Activated B cell treated with CpG ODN at 0.5 μM for 24 hours (primary cell): ENCODE measurements around the gene GALNT16. TPM values are rescaled to one million over a fixed set of nuclear protein-coding genes. Genes with fewer than 3 reads are reported as not detected.

Source experiments
- ATAC-seq: fragments of 200-7000 bp; cut with Tn5 transposase; one replicate; pipeline ENCODE4 v1.10.0; 2021; ENCODE audit warnings: low read depth, mild to moderate bottlenecking, moderate library complexity
- CTCF ChIA-PET: fragments of 350-600 bp; sonication (Branson Sonifier 250); formaldehyde crosslinking; loops from one replicate; lab custom pipeline; 2021; ENCODE audit warnings: antibody characterized with exemption; lab: Charles Lee
- POLR2A ChIA-PET: fragments of 350-600 bp; sonication (Branson Sonifier 250); formaldehyde crosslinking; loops from one replicate; lab custom pipeline; 2021; ENCODE audit warnings: antibody characterized with exemption; lab: Charles Lee
- DNase-seq: peaks from one replicate; pipeline ENCODE4 v3.0.0; 2022
- H3K27ac Mint-ChIP-seq: one replicate; pipeline ENCODE4 v1.8.0; 2020; ENCODE audit warnings: mixed read lengths
- H3K27me3 Mint-ChIP-seq: one replicate; pipeline ENCODE4 v1.8.0; 2021; ENCODE audit warnings: mixed read lengths
- H3K36me3 Mint-ChIP-seq: one replicate; pipeline ENCODE4 v1.8.0; 2021; ENCODE audit warnings: low read depth, mixed read lengths
- H3K4me1 Mint-ChIP-seq: one replicate; pipeline ENCODE4 v1.8.0; 2021; ENCODE audit warnings: mixed read lengths
- H3K4me3 Mint-ChIP-seq: one replicate; pipeline ENCODE4 v1.8.0; 2020; ENCODE audit warnings: mild to moderate bottlenecking, mixed read lengths
- H3K9me3 Mint-ChIP-seq: one replicate; pipeline ENCODE4 v1.8.0; 2020; ENCODE audit warnings: mixed read lengths
- CTCF ChIP-seq: fragments of 200-600 bp; IDR thresholded peaks from one replicate; pipeline ENCODE4 v1.8.0; 2022; ENCODE audit warnings: antibody characterized with exemption, mild to moderate bottlenecking
- intact Hi-C: fragments of 100-400 bp; cut with micrococcal nuclease; formaldehyde crosslinking; loops from one replicate; pipeline ENCODE4 v1.15.1; 2024
- total RNA-seq: library from RNA; stranded (reverse); gene quantifications from 2 replicates; pipeline ENCODE4 v1.2.3, GENCODE V29; 2022

GALNT16 gene
- total RNA-seq, 1 donor from 2014 or later: 1.2 TPM

DNA sequence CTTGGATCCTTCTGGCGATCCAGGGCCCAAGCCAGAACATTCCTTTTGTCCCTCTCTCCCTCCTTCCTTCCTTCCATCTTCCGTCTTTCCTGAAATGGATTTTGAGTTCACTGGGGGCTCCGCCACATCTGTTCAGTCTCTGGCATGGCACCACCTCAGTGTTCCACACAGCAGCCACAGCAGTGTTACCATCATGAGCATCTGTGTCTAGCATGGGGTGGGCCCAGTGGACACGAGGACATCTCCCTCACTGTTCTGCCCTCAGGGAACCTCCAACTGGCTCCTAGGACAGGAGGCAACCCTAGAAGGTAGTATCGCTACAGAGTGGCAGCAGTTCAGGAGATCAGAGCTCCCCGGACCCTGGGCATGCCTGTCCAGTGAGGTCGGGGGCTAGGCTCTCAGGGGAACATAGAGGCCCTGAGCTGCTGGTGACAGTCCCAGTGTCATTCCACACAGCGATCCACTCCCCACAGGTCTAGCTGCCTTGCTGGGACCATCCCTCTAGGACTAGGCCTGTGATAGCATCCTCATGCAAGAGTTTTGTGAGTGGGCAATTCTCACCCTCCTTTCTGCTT is 59.0 kb downstream of the GALNT16 start:
- intact Hi-C loops: loop anchor here (1.0 kb wide), 1 partner anchor 35 kb away; no protein-coding TSS in a partner anchor
- no peaks in the 10 kb centered on the region for H3K27me3 Mint-ChIP-seq
- H3K27ac Mint-ChIP-seq: no peak overlapping the region
- TF ChIP-seq CTCF: no peak
- CTCF ChIA-PET: no interaction called here
- H3K4me1 Mint-ChIP-seq: peaks cover 18% of the 10 kb centered on the region
- no peak overlapping the region for H3K4me3 Mint-ChIP-seq
- no peaks in the 10 kb centered on the region for H3K36me3 Mint-ChIP-seq
- DNase-seq: no peak
- POLR2A ChIA-PET: no interaction called here
- no peak for ATAC-seq
- H3K9me3 Mint-ChIP-seq: no peaks in the 10 kb centered on the region

- ATAC-seq (no peak), DNase-seq (no peak)
- TF ChIP-seq CTCF: no peak
- no peak overlapping the region for H3K4me3 Mint-ChIP-seq
- intact Hi-C loops: no loop called here
- no peaks in the 10 kb centered on the region for H3K9me3 Mint-ChIP-seq
- H3K27me3 Mint-ChIP-seq: no peaks in the 10 kb centered on the region
- peaks cover 18% of the 10 kb centered on the region for H3K4me1 Mint-ChIP-seq
- H3K27ac Mint-ChIP-seq: no peak overlapping the region
- H3K36me3 Mint-ChIP-seq: no peaks in the 10 kb centered on the region
- ChIA-PET CTCF (no interaction called here), POLR2A (no interaction called here)
These were observed 60.0 kb downstream of the GALNT16 start for GRCh38 chr14:69319911-69320310.

GRCh38 chr14:69320581-69321365 is 60.8 kb downstream of the GALNT16 start:
- no peak overlapping the region for H3K27ac Mint-ChIP-seq
- no peaks in the 10 kb centered on the region for H3K9me3 Mint-ChIP-seq
- CTCF ChIA-PET: no interaction called here
- peaks cover 18% of the 10 kb centered on the region for H3K4me1 Mint-ChIP-seq
- no peak for TF ChIP-seq CTCF
- POLR2A ChIA-PET: no interaction called here
- peaks cover 3% of the 10 kb centered on the region for H3K27me3 Mint-ChIP-seq
- DNase-seq: no peak
- intact Hi-C loops: no loop called here
- no peaks in the 10 kb centered on the region for H3K36me3 Mint-ChIP-seq
- no peak for ATAC-seq
- no peak overlapping the region for H3K4me3 Mint-ChIP-seq

DNA sequence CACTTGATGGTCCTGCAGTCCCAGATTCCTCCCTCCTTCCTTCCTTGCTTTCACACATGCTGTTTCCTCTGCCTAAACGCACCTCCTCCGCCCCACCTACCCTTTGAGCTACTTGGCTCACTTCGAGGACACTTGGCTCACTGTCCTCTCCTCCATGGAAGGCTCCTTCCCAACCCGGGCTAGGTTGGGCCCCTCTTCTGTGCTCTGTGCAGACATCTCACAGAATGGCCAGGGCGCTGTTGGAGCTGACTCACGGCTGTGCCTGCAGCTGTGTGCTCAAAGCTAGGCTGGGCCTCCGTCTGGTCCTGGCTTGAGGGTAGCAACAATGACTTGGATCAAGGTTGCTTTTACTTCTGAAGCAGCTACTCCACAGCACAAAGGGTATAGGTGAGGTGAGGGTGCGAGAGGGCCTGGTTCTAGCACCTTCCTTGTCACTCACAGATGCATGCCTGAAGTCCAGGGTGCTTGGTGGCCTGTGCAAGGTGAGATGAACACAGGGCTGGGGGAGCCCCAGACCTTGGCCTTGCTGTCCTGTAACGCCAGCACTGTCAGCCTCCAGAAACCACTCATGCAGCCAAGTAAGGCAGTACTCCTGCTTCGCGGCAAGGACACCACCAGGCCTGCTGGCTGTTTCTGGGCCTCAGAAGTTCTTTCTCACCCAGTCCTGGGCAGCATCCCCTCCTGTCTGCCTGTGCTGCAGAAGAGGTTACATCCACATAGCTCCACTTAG is 61.8 kb downstream of the GALNT16 start:
- Mint-ChIP-seq H3K27me3 (peaks cover 3% of the 10 kb centered on the region), H3K27ac (no peak overlapping the region), H3K4me3 (no peak overlapping the region), H3K4me1 (peaks cover 18% of the 10 kb centered on the region), H3K9me3 (no peaks in the 10 kb centered on the region), H3K36me3 (no peaks in the 10 kb centered on the region)
- intact Hi-C loops: no loop called here
- no peak for DNase-seq
- ChIA-PET CTCF (no interaction called here), POLR2A (no interaction called here)
- no peak for ATAC-seq
- TF ChIP-seq CTCF: no peak
